RCC 7860 (cell line): ENCODE measurements around the gene WDCP.
A peak's percentile ranks its signal among the peaks of the same experiment; 100 is the strongest.
"Not testable (repeated sequence)": the region's sequence is repeated elsewhere in the genome, so short reads cannot be mapped to it uniquely, and the experiment has no call there.

Source experiments
- DNase-seq: peaks from one replicate; pipeline ENCODE4 v3.0.0-alpha.2; 2015; ENCODE audit warnings: low spot score
- FAIRE-seq: peaks from 2 replicates; lab custom pipeline; 2012; peaks lifted over from hg19 to GRCh38; lab: Jason Lieb, UNC

WDCP gene, protein sequence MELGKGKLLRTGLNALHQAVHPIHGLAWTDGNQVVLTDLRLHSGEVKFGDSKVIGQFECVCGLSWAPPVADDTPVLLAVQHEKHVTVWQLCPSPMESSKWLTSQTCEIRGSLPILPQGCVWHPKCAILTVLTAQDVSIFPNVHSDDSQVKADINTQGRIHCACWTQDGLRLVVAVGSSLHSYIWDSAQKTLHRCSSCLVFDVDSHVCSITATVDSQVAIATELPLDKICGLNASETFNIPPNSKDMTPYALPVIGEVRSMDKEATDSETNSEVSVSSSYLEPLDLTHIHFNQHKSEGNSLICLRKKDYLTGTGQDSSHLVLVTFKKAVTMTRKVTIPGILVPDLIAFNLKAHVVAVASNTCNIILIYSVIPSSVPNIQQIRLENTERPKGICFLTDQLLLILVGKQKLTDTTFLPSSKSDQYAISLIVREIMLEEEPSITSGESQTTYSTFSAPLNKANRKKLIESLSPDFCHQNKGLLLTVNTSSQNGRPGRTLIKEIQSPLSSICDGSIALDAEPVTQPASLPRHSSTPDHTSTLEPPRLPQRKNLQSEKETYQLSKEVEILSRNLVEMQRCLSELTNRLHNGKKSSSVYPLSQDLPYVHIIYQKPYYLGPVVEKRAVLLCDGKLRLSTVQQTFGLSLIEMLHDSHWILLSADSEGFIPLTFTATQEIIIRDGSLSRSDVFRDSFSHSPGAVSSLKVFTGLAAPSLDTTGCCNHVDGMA

DNA sequence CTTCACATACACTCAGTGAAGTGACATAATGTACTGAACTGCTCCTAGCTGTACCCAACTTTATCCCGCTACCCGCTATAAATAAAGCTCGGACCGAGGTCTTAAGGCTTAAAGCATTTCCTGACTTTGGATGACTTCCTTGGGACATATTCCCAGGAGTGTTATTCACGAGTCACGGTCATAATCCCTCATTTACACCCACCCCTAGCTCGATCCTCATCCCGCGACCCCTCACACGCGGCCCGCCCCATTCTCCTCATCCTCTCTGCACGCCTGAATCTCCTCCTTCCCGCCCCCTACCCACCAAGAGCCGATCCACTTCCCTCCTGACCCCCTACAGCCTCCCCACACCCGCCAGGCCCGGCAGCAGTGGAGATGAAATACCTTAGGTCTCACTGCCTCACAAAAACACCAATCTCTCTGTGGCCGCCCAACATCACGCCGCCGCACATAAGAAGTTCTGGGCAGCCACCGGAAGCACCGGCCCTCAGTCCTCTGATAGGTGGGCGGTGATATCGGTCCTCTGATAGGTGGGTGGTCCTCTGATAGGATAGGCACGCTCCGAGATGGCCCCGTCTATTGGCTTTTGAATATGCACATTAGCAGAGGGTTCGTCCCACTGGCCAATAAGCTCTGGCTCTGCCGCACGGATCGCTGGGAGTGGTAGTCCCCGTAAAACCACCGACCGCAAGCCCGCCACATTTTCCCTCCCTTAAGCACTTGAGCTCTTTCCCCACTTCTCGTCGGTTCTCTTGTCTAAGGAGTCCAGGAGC is at the start of gene WDCP:
TSS of gene WDCP (minus strand) at position 462 of the 773 bp plus-strand sequence. CDS start 7,897 bp downstream, outside the sequence.
- FAIRE-seq (peak; percentile 90), DNase-seq (peak; percentile 97)

DNA sequence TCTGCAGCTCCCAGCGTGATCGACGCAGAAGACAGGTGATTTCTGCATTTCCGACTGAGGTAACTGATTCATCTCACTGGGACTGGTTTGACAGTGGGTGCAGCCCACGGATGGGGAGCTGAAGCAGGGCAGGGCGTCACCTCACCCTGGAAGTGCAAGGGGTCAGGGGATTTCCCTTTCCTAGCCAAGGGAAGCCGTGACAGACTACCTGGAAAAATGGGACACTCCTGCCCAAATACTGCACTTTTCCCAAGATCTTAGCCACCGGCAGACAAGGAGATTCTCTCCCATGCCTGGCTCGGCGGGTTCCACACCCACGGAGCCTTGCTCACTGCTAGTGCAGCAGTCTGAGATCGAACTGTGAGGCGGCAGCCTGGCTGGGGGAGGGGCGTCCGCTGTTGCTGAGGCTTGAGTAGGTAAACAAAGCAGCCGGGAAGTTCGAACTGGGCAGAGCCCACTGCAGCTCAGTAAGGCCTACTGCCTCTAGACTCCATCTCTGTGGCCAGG is 48.0 kb upstream of the WDCP start:
- DNase-seq = not testable (repeated sequence)

DNA sequence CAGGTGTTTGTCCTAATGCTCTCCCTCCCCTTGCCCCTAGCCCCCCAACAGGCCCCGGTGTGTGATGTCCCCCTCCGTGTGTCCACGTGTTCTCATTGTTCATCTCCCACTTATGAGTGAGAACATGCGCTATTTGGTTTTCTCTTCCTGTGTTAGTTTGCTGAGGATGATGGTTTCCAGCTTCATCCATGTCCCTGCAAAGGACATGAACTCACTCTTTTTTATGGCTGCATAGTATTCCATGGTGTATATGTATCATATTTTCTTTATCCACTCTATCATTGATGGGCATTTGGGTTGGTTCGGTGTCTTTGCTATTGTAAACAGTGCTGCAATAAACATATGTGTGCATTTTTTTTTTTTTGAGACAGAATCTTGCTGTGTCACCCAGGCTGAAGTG is 46.1 kb upstream of the WDCP start:
- not testable (repeated sequence) for FAIRE-seq

More for the DNA sequence above, 48.0 kb upstream of the WDCP start:
- FAIRE-seq = not testable (repeated sequence)

DNA sequence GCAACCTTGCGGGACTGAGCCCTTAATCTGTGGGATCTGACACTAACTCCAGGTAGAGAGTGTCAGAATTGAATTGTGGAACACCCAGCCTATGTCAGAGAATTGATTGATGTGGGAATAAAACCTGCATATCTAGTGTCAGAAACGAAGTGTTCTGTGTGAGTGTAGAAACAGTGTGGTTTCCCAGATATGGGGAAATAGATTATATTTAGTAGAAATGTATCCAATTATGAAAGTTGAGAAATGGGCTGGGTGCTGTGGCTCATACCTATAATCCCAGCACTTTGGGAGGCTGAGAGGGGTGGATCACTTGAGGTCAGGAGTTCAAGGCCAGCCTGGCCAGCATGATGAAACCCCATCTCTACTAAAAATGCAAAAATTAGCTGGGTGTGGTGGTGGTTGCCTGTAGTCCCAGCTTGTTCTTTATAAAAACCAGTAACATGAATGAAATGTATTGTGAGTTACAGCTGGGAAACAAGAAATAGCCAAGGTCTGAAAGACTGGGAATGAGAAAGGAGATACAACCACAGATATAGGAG is 41.7 kb upstream of the WDCP start:
- DNase-seq (no peak), FAIRE-seq (no peak)

More for the DNA sequence above, 46.1 kb upstream of the WDCP start:
- DNase-seq = not testable (repeated sequence)

DNA sequence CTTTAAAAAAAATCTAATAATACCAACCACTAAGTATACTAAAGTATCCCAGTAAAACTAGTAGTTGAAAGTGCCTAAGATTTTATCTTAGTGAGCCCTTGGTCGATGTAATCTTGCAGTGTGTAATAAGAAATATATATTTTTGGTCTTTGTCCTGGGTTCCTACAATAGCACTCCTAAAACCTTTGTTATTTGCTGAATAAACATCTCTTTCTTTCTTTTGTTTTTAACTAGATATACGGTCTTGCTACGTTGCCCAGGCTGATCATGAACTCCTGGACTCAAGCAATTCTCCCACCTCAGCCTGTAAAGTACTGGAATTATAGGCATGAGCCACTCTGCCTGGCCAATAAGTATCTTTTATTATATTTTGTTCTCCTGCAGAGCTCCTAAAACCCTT is 39.8 kb upstream of the WDCP start:
- no peak for FAIRE-seq
- no peak for DNase-seq

DNA sequence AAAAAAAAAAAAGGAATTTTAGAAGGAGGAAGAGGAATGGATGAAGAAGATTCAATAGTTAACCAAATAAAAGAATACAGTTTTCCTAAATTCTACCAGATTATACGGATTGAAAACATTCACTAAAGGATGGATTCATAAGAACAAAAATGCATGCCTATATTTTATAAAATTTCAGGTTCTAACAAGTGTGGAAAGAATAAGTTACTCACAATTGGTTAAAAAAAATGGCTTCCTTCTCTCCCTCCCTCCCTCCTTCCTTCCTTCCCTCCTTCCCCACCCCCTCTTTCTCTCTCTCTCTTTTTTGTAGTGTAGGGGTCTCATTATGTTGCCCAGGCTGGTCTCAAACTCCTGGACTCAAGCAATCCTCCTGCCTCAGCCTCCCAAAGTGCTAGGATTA is 39.0 kb upstream of the WDCP start:
- DNase-seq (no peak), FAIRE-seq (no peak)

DNA sequence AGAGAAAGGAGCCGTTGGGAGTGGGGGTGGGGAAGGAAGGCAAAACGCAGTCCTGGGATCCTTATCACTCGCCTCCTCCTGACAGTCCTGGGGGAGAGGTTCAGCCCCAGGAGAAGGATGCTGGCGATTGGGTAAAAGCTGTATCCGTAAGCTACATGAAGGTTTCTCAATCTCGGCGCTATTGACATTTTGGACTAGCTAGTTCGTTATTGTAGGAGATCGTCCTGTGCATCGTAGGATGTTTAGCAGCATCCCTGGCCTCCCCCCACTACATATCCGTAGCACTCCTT is 38.0 kb upstream of the WDCP start:
- no peak for DNase-seq
- FAIRE-seq = no peak

DNA sequence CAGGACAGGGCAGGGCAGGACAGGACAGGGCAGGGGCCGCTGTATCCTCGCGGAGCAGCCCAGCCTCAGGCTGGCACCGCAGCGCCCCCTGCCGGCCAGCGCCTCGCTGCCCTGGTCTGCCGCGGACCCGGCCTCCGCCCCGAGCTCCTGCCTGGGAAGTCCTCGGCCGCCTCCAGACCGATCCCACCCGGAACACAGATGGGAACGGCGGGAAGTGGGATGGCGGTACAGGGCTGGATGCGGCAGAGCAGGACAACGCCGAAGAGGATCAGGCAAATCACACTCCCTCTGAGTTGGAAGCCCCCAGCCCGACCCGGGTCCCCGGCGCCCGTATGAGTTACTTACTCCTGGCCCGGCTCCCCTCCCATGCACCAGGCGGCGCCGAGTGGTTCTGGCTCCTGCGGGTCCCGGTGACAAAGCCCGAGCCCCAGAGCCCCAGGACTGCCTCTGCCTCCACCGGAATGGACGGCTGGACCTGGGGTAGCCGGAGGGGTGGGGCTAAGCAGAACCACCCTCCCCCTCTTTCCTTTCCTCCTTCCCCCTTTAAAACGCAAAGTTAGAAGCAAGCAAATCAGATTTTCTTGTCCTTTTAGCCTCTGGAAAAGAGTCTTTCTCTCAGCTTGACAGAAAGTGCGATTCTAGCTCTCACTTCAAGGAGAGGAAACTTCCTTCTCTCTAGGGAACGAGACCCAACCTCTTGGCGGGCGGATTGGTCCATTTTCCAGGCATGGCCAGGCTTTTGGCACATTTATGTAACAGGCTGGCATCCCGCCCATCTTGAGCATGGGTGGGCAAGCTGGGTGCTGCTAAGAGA is 37.4 kb upstream of the WDCP start, which contains the start of gene TP53I3:
TSS of gene TP53I3 (minus strand) at position 449 of the 814 bp plus-strand sequence. CDS start 508 bp downstream, outside the sequence.
- DNase-seq = peak; percentile 76
- no peak for FAIRE-seq

DNA sequence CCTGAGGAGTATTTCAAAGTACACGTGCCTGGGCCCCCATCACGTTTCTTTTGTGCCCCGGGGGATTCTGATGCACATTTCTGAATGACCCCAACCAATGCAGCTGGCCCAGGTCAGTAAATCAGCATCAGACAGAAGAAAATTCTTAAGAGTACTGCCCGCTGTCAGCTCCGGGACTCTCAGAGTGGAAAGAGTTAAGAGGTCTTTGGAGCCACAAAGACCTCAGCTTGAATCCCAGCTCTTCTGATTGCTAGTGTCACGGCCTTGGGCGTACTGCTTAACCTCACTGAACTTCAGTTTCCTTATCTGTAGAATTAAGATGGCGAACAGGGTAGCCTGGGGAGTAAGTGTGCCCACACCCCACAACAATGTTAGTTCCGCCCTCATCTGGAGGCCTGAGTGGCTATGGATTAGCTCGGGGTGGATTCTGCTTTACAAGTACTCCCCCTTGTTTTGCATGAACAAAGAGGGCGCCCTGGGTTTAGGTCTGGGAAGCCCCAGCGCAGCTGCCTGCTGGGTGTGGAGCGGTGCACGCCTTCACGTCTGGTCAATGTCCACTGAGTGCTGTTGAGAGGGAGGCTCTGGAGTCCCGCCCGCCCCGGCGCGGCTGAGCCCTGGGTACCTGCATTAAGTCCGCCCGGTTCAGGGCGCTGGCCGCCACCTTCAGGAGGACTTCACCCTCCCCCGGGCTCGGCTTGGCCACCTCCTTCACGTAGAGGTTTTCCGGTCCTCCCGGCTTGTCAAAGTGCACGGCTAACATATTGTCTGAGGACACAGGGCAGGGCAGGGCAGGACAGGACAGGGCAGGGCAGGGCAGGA is 36.6 kb upstream of the WDCP start:
- DNase-seq (no peak), FAIRE-seq (no peak)

DNA sequence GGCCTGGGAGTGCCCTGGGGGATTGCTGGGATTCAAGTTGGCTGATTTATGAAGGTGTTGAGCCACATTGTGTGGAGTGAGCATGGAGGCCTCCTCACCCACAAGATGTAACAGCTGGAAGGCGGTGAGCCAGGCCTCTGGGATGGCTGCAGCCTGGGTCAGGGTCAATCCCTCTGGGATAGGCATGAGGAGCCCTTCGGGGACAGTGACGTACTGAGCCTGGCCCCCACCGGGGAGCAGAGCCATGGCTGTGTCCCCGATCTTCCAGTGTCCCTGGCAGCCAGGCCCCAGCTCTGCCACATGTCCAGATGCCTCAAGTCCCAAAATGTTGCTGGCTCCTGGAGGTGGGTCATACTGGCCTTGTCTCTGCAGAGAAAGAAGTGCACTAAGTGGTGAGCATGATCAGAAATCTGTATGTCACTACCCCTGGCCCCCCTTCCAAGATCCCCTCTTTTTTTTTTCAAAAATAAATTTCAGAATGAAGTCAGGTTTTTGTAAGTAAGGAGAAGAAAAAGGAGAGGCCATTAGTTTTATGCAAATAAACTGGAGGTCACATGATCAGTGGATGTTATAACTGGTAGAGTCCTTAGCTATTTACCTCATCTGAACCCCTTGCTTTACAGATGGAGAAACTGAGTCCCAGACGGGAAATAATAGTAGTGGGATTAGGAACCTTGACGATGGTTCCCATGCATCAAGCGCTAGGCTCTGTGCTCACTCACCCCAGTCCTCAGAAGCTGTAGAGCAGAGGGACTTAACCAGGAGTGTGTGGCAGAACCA is 35.8 kb upstream of the WDCP start:
- FAIRE-seq = no peak
- no peak for DNase-seq

DNA sequence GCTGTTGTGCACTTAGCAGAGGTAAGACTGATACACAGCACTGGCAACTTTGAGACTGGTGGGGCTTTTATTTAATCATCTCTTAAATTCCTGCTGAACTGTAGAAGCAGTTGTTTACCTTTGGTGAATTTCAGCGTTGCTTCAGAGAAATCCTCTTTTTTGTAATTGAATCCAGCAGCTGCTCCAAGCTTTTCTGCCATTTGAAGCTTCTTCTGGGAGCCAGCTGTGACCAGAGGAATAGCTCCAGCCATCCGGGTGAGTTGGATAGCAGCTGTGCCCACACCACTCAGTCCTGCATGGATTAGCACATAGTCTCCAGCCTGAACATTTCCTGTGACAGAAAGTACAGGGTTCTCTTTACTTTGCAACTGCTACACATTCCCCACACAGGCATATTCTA is 33.5 kb upstream of the WDCP start:
- no peak for DNase-seq
- FAIRE-seq = no peak

DNA sequence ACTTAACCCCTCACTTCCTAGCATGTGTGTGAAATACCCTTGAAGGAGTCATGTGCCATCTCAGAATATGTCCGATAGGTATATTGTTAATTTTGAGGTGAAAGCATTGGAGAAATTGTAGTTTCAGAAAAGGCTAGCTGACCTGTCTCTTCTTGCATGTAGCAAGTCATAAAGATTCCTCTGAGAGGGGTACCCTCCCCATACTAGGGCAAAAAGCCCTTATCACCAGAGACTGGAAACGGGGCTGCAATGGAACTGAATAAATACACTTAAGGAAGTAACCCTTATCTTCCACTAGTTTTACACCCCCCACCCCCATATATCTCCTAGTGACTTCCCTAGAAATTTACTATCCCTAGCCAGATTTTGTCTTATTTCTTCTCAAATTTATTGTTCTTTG is 30.7 kb upstream of the WDCP start:
- DNase-seq (no peak), FAIRE-seq (no peak)

DNA sequence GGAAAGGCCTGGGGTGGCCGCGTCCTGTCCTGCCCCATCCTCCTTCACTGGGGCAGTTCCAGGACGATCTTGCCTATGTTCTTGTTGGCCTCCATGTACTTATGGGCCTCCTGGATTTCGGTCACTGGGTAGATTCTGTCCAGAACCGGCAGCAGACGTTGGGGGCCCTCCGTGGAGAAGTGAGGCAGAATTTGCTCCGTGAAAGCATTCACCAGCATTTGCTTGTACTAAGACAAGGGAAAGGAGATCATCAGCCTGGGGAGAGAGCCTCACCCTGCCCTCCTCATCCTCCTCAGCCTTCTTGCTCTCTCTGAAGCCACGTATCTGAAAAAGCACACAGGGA is 30.3 kb upstream of the WDCP start:
- FAIRE-seq (no peak), DNase-seq (no peak)

DNA sequence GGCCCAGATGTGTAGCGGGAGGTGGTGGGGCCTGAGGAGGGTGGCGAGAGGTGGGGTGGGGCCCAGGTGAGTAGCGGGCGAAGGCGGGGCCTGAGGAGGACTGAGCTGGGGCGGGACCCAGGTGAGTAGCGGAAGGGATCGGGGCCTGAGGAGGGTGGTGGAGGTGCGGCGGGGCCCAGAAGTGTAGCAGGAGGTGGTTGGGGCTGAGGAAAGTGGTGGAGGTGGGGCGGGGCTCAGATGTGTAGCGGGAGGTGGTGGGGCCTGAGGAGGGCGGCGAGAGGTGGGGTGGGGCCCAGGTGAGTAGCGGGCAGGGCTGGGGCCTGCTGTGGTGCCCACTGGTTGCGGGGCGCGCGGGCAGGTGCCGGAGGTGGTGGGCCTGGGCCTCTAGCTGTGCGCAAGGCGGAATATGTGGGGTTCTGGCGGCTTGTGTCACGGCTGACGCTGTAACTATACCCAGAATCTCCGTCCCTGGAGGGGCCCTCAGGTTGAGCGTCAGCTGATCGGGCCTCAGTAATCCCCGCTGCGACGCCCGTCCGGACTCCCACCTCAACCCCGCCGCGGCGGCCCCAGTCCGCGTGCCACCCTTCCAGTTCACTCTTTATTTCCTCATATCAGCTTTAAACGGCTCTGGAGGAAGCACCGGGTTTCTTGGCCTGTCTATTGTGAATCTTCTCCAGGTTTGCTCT is 29.8 kb upstream of the WDCP start:
- no peak for DNase-seq
- FAIRE-seq = no peak

DNA sequence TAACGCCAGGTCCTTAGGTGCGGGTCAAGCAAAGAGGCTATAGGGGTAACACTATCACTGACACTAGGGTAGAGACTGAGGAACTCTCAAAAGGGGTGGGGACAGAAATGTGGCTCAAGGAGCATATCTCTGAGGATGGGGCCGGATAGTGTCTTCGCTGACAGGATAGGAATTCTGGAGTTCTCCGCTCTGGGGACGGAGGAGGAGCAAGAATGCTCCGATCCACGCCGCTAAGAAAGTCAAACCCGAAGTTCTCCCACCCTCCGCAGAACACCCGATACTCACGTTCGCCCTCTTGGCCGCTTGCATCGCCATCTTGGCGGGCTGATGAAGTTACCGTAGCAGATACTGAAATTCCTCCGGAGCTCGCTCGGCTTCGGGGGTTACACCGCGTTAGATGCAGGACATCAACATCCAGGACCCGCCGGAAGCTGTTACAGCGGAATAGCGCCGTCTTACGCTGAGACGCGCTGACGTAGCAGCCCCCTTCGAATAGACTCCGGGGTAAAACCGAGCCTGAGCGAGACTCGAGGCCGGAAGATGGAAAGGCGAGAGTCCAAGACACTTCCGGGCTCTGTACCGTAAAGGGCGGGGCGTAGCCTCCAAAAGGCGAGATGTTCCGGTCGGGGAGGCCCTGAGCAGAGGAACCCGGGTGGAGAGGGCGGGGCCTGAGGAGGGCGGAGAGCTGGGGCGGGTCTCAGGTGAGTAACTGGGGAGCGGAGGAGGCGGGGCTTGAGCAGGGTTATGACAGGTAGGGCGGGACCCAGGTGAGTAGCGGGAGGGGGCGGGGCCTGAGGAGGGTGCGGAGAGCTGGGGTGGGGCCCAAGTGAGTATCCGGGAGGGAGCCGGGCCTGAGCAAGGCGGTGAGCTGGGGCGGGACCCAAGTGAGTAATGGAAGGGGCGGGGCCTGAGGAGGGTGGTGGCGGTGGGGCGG is 29.0 kb upstream of the WDCP start, which contains the start of gene SF3B6:
TSS of gene SF3B6 (minus strand) at position 412 of the 934 bp plus-strand sequence. CDS start at position 315, 97 bp downstream.
- peak; percentile 96 for DNase-seq
- FAIRE-seq = peak; percentile 86

DNA sequence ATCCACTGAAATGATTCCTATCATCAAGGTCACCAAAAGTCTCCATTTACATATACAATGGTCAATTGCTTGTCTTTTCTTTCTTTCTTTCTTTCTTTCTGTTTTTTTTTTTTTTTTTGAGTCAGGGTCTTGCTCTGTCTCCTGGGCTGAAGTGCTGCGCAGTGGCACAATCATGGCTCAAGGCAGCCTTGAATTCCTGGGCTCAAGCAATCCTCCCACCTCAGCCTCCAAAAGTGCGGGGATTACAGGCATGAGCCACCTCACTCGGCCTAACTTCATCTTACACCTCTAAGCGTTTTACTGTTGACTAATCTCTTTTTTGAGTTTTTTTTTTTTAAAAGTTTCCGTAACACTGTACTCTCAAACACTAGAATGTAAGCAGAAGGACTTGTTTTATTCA is 28.1 kb upstream of the WDCP start:
- DNase-seq (no peak), FAIRE-seq (no peak)

DNA sequence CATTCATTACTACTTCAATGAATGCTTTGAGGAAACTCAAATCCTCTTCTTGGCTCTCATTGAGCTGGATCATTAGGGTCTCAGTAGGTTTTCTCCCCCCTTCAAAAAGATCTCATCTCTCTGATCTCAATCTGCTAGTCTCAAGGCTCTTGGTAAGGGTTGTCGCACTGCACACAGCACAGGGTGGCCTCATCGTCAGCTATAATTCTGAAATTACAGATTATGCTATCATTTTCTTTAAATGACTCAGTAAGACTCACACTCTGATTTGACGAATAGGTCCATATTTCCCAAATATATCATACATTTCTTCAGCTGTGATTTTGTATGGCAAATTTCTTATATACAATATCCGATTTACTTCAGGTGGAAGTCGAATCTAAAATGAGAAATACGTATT is 26.6 kb upstream of the WDCP start:
- DNase-seq (no peak), FAIRE-seq (no peak)
